HepG2 (cell line): Measurements from ENCODE around the gene METAP1D. TPM values are rescaled to one million over a fixed set of nuclear protein-coding genes. Genes with fewer than 3 reads are reported as not detected.

Experiments
- ERF ChIP-seq: IDR thresholded peaks from 2 replicates; pipeline ENCODE4 v1.6.1; 2018; ENCODE audit warnings: missing biosample characterization, missing genetic modification reagents
- ETV5 ChIP-seq: IDR thresholded peaks from 2 replicates; pipeline ENCODE4 v1.6.1; 2018; ENCODE audit warnings: missing biosample characterization, missing genetic modification reagents, inconsistent platforms, borderline replicate concordance
- GABPA ChIP-seq, 2 experiments: IDR thresholded peaks; 2 replicates each; pipeline ENCODE4 v1.6.1; 2011 to 2016; ENCODE audit warnings: low read depth in 2 of 2, low read length in 1 of 2, missing biosample characterization in 1 of 2, missing genetic modification characterization in 1 of 2
- GATAD1 ChIP-seq: IDR thresholded peaks from 2 replicates; pipeline ENCODE4 v1.6.1; 2016; ENCODE audit warnings: missing genetic modification reagents, missing compliant biosample characterization
- IKZF4 ChIP-seq: sonication (generic); formaldehyde crosslinking; IDR thresholded peaks from 2 replicates; pipeline ENCODE4 v1.5.1; 2020; ENCODE audit warnings: borderline replicate concordance, mild to moderate bottlenecking, low read depth, missing genetic modification reagents; ENCODE audit errors: not compliant biosample characterization
- JDP2 ChIP-seq: sonication (generic); formaldehyde crosslinking; IDR thresholded peaks from 2 replicates; pipeline ENCODE4 v1.8.1; 2022; ENCODE audit warnings: missing genetic modification reagents, borderline replicate concordance
- KDM2A ChIP-seq: sonication (generic); formaldehyde crosslinking; IDR thresholded peaks from 2 replicates; pipeline ENCODE4 v1.4.0; 2020; ENCODE audit warnings: low read depth, missing genetic modification reagents, borderline replicate concordance
- NFE2L2 ChIP-seq: fragments of 150-350 bp; IDR thresholded peaks from 2 replicates; pipeline ENCODE4 v1.6.1; 2014; ENCODE audit warnings: low read length
- NPAS2 ChIP-seq: sonication (generic); formaldehyde crosslinking; IDR thresholded peaks from 2 replicates; pipeline ENCODE4 v1.8.0; 2022; ENCODE audit warnings: mild to moderate bottlenecking, missing genetic modification reagents, borderline replicate concordance
- ZNF225 ChIP-seq: sonication (generic); formaldehyde crosslinking; IDR thresholded peaks from 2 replicates; pipeline ENCODE4 v1.4.0; 2020; ENCODE audit warnings: mild to moderate bottlenecking, missing genetic modification reagents
- ZNF501 ChIP-seq: sonication (generic); formaldehyde crosslinking; IDR thresholded peaks from 2 replicates; pipeline ENCODE4 v1.5.1; 2020; ENCODE audit warnings: mild to moderate bottlenecking, moderate library complexity, missing genetic modification reagents
- ZNF709 ChIP-seq: sonication (generic); formaldehyde crosslinking; IDR thresholded peaks from 2 replicates; pipeline ENCODE4 v1.5.0; 2020; ENCODE audit warnings: mild to moderate bottlenecking, missing genetic modification reagents
- ZNF772 ChIP-seq: sonication (generic); formaldehyde crosslinking; IDR thresholded peaks from 2 replicates; pipeline ENCODE4 v1.5.0; 2020; ENCODE audit warnings: mild to moderate bottlenecking, missing genetic modification reagents
- polyA plus RNA-seq, 8 experiments: library from polyadenylated mRNA; depleted of rRNA in 3 of 8; stranded (reverse) in 7 of 8; unstranded in 1 of 8; fragments of >200 nt; fragmentation: Illumina TruSeq in 4 of 8; extraction: Trizol in 4 of 8; gene quantifications; 2 replicates each; pipeline versions ENCODE4 v1.2.1 to v1.2.3, GENCODE V29; 2011 to 2016; ENCODE audit warnings: low read depth in 4 of 8, missing spikeins in 1 of 8, mixed read lengths in 1 of 8; ENCODE audit not compliant: insufficient read depth in 1 of 8
- total RNA-seq, 5 experiments: library from RNA; depleted of rRNA; stranded (reverse); fragments of >200 nt; fragmentation: Illumina TruSeq; extraction: Trizol; gene quantifications; 2 replicates each; pipeline ENCODE4 v1.2.3, GENCODE V29; 2016; ENCODE audit warnings: low read depth in 1 of 5
- TF ChIP-seq, protein P1 (sequence below): sonication (generic); formaldehyde crosslinking; IDR thresholded peaks from 2 replicates; pipeline ENCODE4 v1.5.0; 2020; ENCODE audit warnings: missing genetic modification reagents
- TF ChIP-seq, protein P2 (sequence below): sonication (generic); formaldehyde crosslinking; conservative IDR thresholded peaks from 2 replicates; pipeline ENCODE4 v1.8.0; 2022; ENCODE audit warnings: low read depth, missing genetic modification reagents
- TF ChIP-seq, protein P3 (sequence below): IDR thresholded peaks from 2 replicates; pipeline ENCODE4 v1.6.1; 2016; ENCODE audit warnings: low read depth
- TF ChIP-seq, protein P4 (sequence below): sonication (generic); formaldehyde crosslinking; IDR thresholded peaks from 2 replicates; pipeline ENCODE4 v1.4.0; 2020; ENCODE audit warnings: missing genetic modification reagents
- TF ChIP-seq, protein P5 (sequence below): sonication (generic); formaldehyde crosslinking; IDR thresholded peaks from 2 replicates; pipeline ENCODE4 v1.8.0; 2022; ENCODE audit warnings: mild to moderate bottlenecking, missing genetic modification reagents; ENCODE audit not compliant: insufficient replicate concordance
- TF ChIP-seq, protein P6 (sequence below): sonication (generic); formaldehyde crosslinking; IDR thresholded peaks from 2 replicates; pipeline ENCODE4 v1.4.0; 2020; ENCODE audit warnings: missing genetic modification reagents

The METAP1D gene
- total and polyA plus RNA-seq, 2 of the 13 experiments (the other 11 are each of a cell fraction or from before 2014, with no cell fraction given): 14.7 to 21.6 TPM

DNA sequence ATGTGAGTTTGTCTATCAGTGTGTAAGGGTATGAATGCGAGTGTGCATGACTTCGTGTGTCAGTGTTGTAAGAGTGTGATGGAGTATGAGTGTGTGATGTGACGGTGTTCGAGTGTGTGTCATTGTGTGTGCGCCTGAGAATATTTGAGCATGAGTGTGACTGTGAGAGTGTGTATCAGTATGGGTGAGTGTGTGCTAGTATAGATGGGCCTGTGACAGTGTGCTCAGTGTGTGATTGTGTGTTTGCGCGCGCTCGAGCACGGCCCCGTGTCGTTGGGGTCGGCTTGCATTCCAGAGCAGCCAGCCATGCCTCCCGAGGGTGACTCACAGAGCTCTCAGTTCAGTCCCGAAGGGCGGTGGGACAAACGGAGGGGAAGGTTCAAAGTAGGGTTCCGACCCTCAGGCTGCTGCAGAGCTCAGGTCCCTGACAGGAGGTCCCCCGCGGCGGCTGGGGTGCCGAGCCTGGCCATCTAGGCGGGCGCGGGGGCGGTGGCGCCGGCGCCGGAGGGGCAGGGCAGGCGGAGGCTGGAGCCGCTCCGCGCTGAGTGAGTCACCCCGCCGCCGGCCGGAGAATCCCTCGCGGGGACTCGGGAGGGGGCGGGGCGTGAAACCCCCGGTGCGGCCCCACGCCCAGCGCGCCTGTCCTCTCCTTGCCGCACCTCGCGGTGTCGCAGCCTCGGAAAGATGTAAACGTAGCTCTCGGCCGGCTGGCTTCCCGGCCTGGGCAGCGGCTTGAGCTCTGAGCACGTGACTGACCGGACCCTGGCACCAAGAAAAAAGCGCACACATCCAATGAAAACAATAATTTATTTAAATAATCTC lies 99.1 kb downstream of the METAP1D start (continued):
- TF ChIP-seq JDP2 (CRISPR knock-in tag) (no peak), ZNF225 (CRISPR knock-in tag) (no peak; the same call in 1 of the 2 replicates), GATAD1 (CRISPR knock-in tag) (no peak), GABPA (IDR thresholded peaks at IDR 0.05; ENCODE audit: low read depth, low read length) (no peak), GABPA (CRISPR knock-in tag; IDR thresholded peaks at IDR 0.05; ENCODE audit: low read depth) (no peak), ETV5 (CRISPR knock-in tag) (no peak), ZNF501 (CRISPR knock-in tag) (no peak), ERF (0 out of 2 replicates have a peak, but pooled peaks have one; percentile 51), NFE2L2 (no peak), IKZF4 (CRISPR knock-in tag) (no peak), KDM2A (peak; percentile 61), NPAS2 (no peak), ZNF772 (CRISPR knock-in tag) (no peak), ZNF709 (peak; percentile 69; the same call in 1 of the 2 replicates)
- TF ChIP-seq, protein P1, sequence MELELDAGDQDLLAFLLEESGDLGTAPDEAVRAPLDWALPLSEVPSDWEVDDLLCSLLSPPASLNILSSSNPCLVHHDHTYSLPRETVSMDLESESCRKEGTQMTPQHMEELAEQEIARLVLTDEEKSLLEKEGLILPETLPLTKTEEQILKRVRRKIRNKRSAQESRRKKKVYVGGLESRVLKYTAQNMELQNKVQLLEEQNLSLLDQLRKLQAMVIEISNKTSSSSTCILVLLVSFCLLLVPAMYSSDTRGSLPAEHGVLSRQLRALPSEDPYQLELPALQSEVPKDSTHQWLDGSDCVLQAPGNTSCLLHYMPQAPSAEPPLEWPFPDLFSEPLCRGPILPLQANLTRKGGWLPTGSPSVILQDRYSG: no peak
- TF ChIP-seq, protein P2, sequence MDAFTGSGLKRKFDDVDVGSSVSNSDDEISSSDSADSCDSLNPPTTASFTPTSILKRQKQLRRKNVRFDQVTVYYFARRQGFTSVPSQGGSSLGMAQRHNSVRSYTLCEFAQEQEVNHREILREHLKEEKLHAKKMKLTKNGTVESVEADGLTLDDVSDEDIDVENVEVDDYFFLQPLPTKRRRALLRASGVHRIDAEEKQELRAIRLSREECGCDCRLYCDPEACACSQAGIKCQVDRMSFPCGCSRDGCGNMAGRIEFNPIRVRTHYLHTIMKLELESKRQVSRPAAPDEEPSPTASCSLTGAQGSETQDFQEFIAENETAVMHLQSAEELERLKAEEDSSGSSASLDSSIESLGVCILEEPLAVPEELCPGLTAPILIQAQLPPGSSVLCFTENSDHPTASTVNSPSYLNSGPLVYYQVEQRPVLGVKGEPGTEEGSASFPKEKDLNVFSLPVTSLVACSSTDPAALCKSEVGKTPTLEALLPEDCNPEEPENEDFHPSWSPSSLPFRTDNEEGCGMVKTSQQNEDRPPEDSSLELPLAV (CRISPR knock-in tag): no peak
- TF ChIP-seq, protein P3, sequence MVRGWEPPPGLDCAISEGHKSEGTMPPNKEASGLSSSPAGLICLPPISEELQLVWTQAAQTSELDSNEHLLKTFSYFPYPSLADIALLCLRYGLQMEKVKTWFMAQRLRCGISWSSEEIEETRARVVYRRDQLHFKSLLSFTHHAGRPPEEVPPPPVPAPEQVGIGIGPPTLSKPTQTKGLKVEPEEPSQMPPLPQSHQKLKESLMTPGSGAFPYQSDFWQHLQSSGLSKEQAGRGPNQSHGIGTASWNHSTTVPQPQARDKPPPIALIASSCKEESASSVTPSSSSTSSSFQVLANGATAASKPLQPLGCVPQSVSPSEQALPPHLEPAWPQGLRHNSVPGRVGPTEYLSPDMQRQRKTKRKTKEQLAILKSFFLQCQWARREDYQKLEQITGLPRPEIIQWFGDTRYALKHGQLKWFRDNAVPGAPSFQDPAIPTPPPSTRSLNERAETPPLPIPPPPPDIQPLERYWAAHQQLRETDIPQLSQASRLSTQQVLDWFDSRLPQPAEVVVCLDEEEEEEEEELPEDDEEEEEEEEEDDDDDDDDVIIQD: no peak
- TF ChIP-seq, protein P4, sequence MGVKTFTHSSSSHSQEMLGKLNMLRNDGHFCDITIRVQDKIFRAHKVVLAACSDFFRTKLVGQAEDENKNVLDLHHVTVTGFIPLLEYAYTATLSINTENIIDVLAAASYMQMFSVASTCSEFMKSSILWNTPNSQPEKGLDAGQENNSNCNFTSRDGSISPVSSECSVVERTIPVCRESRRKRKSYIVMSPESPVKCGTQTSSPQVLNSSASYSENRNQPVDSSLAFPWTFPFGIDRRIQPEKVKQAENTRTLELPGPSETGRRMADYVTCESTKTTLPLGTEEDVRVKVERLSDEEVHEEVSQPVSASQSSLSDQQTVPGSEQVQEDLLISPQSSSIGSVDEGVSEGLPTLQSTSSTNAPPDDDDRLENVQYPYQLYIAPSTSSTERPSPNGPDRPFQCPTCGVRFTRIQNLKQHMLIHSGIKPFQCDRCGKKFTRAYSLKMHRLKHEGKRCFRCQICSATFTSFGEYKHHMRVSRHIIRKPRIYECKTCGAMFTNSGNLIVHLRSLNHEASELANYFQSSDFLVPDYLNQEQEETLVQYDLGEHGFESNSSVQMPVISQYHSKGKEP (CRISPR knock-in tag): no peak
- TF ChIP-seq, protein P5, sequence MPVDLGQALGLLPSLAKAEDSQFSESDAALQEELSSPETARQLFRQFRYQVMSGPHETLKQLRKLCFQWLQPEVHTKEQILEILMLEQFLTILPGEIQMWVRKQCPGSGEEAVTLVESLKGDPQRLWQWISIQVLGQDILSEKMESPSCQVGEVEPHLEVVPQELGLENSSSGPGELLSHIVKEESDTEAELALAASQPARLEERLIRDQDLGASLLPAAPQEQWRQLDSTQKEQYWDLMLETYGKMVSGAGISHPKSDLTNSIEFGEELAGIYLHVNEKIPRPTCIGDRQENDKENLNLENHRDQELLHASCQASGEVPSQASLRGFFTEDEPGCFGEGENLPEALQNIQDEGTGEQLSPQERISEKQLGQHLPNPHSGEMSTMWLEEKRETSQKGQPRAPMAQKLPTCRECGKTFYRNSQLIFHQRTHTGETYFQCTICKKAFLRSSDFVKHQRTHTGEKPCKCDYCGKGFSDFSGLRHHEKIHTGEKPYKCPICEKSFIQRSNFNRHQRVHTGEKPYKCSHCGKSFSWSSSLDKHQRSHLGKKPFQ (CRISPR knock-in tag): peak; percentile 53
- TF ChIP-seq, protein P6, sequence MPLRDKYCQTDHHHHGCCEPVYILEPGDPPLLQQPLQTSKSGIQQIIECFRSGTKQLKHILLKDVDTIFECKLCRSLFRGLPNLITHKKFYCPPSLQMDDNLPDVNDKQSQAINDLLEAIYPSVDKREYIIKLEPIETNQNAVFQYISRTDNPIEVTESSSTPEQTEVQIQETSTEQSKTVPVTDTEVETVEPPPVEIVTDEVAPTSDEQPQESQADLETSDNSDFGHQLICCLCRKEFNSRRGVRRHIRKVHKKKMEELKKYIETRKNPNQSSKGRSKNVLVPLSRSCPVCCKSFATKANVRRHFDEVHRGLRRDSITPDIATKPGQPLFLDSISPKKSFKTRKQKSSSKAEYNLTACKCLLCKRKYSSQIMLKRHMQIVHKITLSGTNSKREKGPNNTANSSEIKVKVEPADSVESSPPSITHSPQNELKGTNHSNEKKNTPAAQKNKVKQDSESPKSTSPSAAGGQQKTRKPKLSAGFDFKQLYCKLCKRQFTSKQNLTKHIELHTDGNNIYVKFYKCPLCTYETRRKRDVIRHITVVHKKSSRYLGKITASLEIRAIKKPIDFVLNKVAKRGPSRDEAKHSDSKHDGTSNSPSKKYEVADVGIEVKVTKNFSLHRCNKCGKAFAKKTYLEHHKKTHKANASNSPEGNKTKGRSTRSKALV (CRISPR knock-in tag): peak; percentile 62
